IPS-NIHi11 (cell line): ENCODE results near the gene POMGNT2.

Experiments used
- DNase-seq: peaks from one replicate; pipeline ENCODE4 v3.0.0; 2012; ENCODE audit warnings: mixed read lengths, low spot score

The POMGNT2 gene

GRCh38 chr3:43102773-43103480 lies 3.0 kb downstream of the POMGNT2 start:
- no peak for DNase-seq

- DNase-seq: no peak
Measured at GRCh38 chr3:43098761-43099160, 7.1 kb downstream of the POMGNT2 start.

- DNase-seq: no peak
Measured at GRCh38 chr3:43097400-43098080, 8.3 kb downstream of the POMGNT2 start.

GRCh38 chr3:43096761-43097160 lies 9.1 kb downstream of the POMGNT2 start:
- DNase-seq: no peak

- DNase-seq: no peak
Measured at GRCh38 chr3:43095370-43095769, 10.5 kb downstream of the POMGNT2 start.

- DNase-seq: no peak
Measured at GRCh38 chr3:43094851-43095250, 11.0 kb downstream of the POMGNT2 start.

- DNase-seq: no peak
Measured at GRCh38 chr3:43094381-43094780, 11.5 kb downstream of the POMGNT2 start.

- no peak for DNase-seq
Measured at GRCh38 chr3:43093974-43094373, 11.9 kb downstream of the POMGNT2 start.

- DNase-seq: no peak
Measured at GRCh38 chr3:43093006-43093405, 12.9 kb downstream of the POMGNT2 start.

GRCh38 chr3:43091481-43091880 lies 14.4 kb downstream of the POMGNT2 start:
- no peak for DNase-seq

GRCh38 chr3:43090238-43090637 lies 15.6 kb downstream of the POMGNT2 start:
- no peak for DNase-seq

GRCh38 chr3:43089081-43089480 lies 16.8 kb downstream of the POMGNT2 start:
- DNase-seq: no peak

GRCh38 chr3:43087249-43087776 lies 18.6 kb downstream of the POMGNT2 start:
- DNase-seq: no peak

- DNase-seq: no peak
Measured at GRCh38 chr3:43086460-43087165, 19.3 kb downstream of the POMGNT2 start.

- DNase-seq: no peak
Measured at GRCh38 chr3:43082457-43082856, 23.4 kb downstream of the POMGNT2 start.

- DNase-seq: no peak
Measured at GRCh38 chr3:43081796-43082195, 24.1 kb downstream of the POMGNT2 start.

GRCh38 chr3:43080726-43081568 lies 24.9 kb downstream of the POMGNT2 start:
- no peak for DNase-seq

- DNase-seq: no peak
Measured at GRCh38 chr3:43079536-43080332, 26.1 kb downstream of the POMGNT2 start.

GRCh38 chr3:43077707-43078106 lies 28.2 kb downstream of the POMGNT2 start:
- no peak for DNase-seq

GRCh38 chr3:43077261-43077660 lies 28.6 kb downstream of the POMGNT2 start:
- no peak for DNase-seq

- DNase-seq: no peak
Measured at GRCh38 chr3:43076857-43077256, 29.0 kb downstream of the POMGNT2 start.
